Measurements from ENCODE around the gene PPP2R1B. TPM values are rescaled to one million over a fixed set of nuclear protein-coding genes. Genes with fewer than 3 reads are reported as not detected.
A peak's percentile ranks its signal among the peaks of the same experiment; 100 is the strongest.

The PPP2R1B gene
- total RNA-seq, 1 donor: 38.9 TPM

GRCh38 chr11:111700162-111700561, 66.0 kb downstream of the PPP2R1B start:
- DNase-seq (ENCODE audit: low read depth): no peak
- TF ChIP-seq CTCF (IDR thresholded peaks at IDR 0.05; ENCODE audit: insufficient read depth, low read depth, low read length): no peak

DNA sequence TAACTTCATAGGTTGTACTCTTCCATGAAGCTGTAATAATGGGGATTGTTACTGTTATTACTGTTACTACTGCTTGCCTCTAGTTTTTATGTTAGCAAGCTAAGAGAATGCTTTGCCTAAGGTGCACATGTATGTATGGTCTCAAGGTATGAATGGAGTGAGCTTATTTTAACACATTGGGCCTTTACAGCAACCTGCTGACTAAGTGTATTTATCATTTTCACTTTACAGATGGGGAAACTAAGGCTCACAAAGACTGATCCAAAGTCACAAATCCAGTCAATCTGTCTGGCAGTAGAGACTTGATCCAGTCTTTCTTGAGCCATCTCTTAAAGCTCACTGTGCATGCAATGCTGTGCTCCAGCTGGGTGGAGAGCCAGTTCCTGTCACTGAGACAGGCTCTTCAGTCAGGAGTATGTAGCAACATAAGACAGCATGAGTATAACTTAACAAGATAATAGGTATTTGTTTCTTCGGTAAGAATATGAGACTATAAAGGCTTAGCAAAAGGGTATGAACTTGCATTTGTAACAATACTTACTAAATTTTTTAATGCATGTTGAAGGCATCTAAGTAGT, 66.5 kb downstream of the PPP2R1B start:
- no peak for TF ChIP-seq CTCF (IDR thresholded peaks at IDR 0.05; ENCODE audit: insufficient read depth, low read depth, low read length)
- no peak for DNase-seq (ENCODE audit: low read depth)
- no peak overlapping the region for H3K4me3 ChIP-seq (ENCODE audit: low read depth, low read length)

More at GRCh38 chr11:111700162-111700561, 66.0 kb downstream of the PPP2R1B start:
- no peak overlapping the region for H3K4me3 ChIP-seq (ENCODE audit: low read depth, low read length)

- H3K4me3 ChIP-seq (ENCODE audit: low read depth, low read length): no peak overlapping the region
- no peak for DNase-seq (ENCODE audit: low read depth)
- TF ChIP-seq CTCF (IDR thresholded peaks at IDR 0.05; ENCODE audit: insufficient read depth, low read depth, low read length): no peak
Measured at GRCh38 chr11:111698852-111699559, 67.2 kb downstream of the PPP2R1B start.

- DNase-seq (ENCODE audit: low read depth): no peak
- no peak overlapping the region for H3K4me3 ChIP-seq (ENCODE audit: low read depth, low read length)
- no peak for TF ChIP-seq CTCF (IDR thresholded peaks at IDR 0.05; ENCODE audit: insufficient read depth, low read depth, low read length)
Measured at GRCh38 chr11:111697933-111698371, 68.2 kb downstream of the PPP2R1B start.

- no peak for TF ChIP-seq CTCF (IDR thresholded peaks at IDR 0.05; ENCODE audit: insufficient read depth, low read depth, low read length)
- H3K4me3 ChIP-seq (ENCODE audit: low read depth, low read length): no peak overlapping the region
- DNase-seq (ENCODE audit: low read depth): peak; percentile 44
Measured at GRCh38 chr11:111696556-111696955, 69.6 kb downstream of the PPP2R1B start.

GRCh38 chr11:111694851-111695250, 71.3 kb downstream of the PPP2R1B start:
- peak; percentile 82 for DNase-seq (ENCODE audit: low read depth)
- no peak overlapping the region for H3K4me3 ChIP-seq (ENCODE audit: low read depth, low read length)
- TF ChIP-seq CTCF (IDR thresholded peaks at IDR 0.05; ENCODE audit: insufficient read depth, low read depth, low read length): no peak
